Measurements from ENCODE around the gene CYP4V2.

DNA sequence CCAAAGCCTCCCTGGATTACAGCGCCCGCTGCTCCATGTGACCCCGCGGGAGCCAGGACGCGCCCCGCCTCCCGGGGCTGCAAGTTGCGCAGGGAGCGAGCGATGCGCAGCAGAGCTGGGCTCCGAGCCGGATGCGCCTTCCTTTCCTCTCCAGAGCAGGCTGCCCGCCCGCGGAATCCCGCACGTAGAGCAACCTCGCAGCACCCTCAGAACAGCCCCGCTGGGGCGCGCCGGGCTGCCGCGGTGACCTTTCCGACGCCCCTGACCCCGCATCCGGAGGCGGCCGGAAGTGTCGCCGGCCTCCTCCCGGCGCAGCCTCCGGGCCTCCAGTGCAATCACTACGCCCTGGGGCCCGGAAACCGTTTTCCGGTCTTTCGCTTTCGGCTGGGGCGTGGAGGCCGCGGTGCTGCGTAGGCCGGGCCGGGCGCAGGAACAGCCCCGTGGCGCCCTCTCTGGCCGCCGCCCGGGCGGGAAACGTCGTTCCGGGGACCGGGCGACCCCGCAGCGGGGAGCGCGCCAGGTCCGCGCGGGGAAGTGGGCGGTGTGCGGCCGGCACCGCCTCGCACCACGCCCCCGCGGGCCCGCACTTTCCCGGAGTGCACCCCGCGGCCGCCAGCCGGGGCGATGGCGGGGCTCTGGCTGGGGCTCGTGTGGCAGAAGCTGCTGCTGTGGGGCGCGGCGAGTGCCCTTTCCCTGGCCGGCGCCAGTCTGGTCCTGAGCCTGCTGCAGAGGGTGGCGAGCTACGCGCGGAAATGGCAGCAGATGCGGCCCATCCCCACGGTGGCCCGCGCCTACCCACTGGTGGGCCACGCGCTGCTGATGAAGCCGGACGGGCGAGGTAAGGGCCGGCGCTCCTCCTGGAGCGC, at the start of gene CYP4V2:
- TF ChIP-seq EZH2 (IDR thresholded peaks at IDR 0.05; ENCODE audit: insufficient read depth, poor library complexity, severe bottlenecking) (no peak), EZH2phosphoT487 (IDR thresholded peaks at IDR 0.05; ENCODE audit: insufficient read depth, low read depth) (no peak)

Data from GM23248 (cell line).